DND-41 (cell line): ENCODE measurements around the gene SOCS3.

Source experiments
- ATAC-seq: fragments of 200-7000 bp; cut with Tn5 transposase; 3 replicates; pipeline ENCODE4 v1.9.1; 2021; ENCODE audit warnings: low read depth; ENCODE audit not compliant: insufficient read depth
- DNase-seq: peaks from one replicate; pipeline ENCODE4 v3.0.0-alpha.2; 2020
- H2AFZ ChIP-seq: 2 replicates; pipeline ENCODE4 v1.6.0; 2012; ENCODE audit warnings: low read depth, low read length
- H3K27ac ChIP-seq: 2 replicates; pipeline ENCODE4 v1.5.1; 2012; ENCODE audit warnings: low read length, inconsistent platforms
- H3K27me3 ChIP-seq: fragments of 200-600 bp; sonication (generic); 2 replicates; pipeline ENCODE4 v1.6.0; 2012; ENCODE audit warnings: low read length, mild to moderate bottlenecking, inconsistent platforms; ENCODE audit not compliant: insufficient read depth, poor library complexity
- H3K36me3 ChIP-seq: 2 replicates; pipeline ENCODE4 v1.5.1; 2012; ENCODE audit warnings: low read length, inconsistent platforms; ENCODE audit not compliant: insufficient read depth
- H3K4me1 ChIP-seq: 2 replicates; pipeline ENCODE4 v1.5.1; 2012; ENCODE audit warnings: mild to moderate bottlenecking, low read length; ENCODE audit not compliant: insufficient read depth
- H3K4me2 ChIP-seq: 2 replicates; pipeline ENCODE4 v1.6.0; 2012; ENCODE audit warnings: mild to moderate bottlenecking, moderate library complexity, low read length, inconsistent platforms; ENCODE audit not compliant: insufficient read depth
- H3K4me3 ChIP-seq, 2 experiments: fragments of 200-600 bp in 1 of 2; shearing (Covaris generic) in 1 of 2; 2 replicates each; pipeline ENCODE4 v1.5.1; 2012 to 2016; ENCODE audit warnings: inconsistent platforms in 2 of 2, low read length in 2 of 2, mild to moderate bottlenecking in 2 of 2, low read depth in 1 of 2, moderate library complexity in 1 of 2
- H3K79me2 ChIP-seq: 2 replicates; pipeline ENCODE4 v1.6.0; 2012; ENCODE audit warnings: low read length, inconsistent platforms; ENCODE audit not compliant: insufficient read depth
- H3K9ac ChIP-seq: 2 replicates; pipeline ENCODE4 v1.6.0; 2012; ENCODE audit warnings: low read depth, mild to moderate bottlenecking, inconsistent platforms, low read length, moderate library complexity
- H3K9me3 ChIP-seq: 2 replicates; pipeline ENCODE4 v1.5.1; 2012; ENCODE audit warnings: low read length, moderate library complexity, mild to moderate bottlenecking, inconsistent platforms; ENCODE audit not compliant: insufficient read depth, severe bottlenecking
- H4K20me1 ChIP-seq: 2 replicates; pipeline ENCODE4 v1.6.0; 2012; ENCODE audit warnings: low read length; ENCODE audit not compliant: insufficient read depth
- EZH2 ChIP-seq: IDR thresholded peaks from 3 replicates; pipeline ENCODE4 v1.6.1; 2012; ENCODE audit warnings: borderline replicate concordance, low read depth, mild to moderate bottlenecking, moderate library complexity, low read length, inconsistent platforms; ENCODE audit not compliant: severe bottlenecking
- TF ChIP-seq, protein P1 (sequence below): IDR thresholded peaks from 2 replicates; pipeline ENCODE4 v1.5.1; 2012; ENCODE audit warnings: borderline replicate concordance, low read length, moderate library complexity, mild to moderate bottlenecking; ENCODE audit not compliant: poor library complexity, severe bottlenecking; ENCODE audit errors: extremely low read depth

The SOCS3 gene

GRCh38 chr17:78366109-78366848 is 6.4 kb upstream of the SOCS3 start:
- Histone ChIP-seq H3K4me3 (no peak overlapping the region), H2AFZ (no peak overlapping the region), H3K27me3 (peaks cover 30% of the 10 kb centered on the region), H3K27ac (no peak overlapping the region), H3K79me2 (no peaks in the 10 kb centered on the region), H4K20me1 (no peaks in the 10 kb centered on the region), H3K36me3 (no peaks in the 10 kb centered on the region), H3K4me2 (no peak overlapping the region), H3K9me3 (no peaks in the 10 kb centered on the region), H3K9ac (no peak overlapping the region), H3K4me1 (no peaks in the 10 kb centered on the region)
- ATAC-seq (no peak), DNase-seq (no peak)
- TF ChIP-seq EZH2, result no peak
- TF ChIP-seq, protein P1, sequence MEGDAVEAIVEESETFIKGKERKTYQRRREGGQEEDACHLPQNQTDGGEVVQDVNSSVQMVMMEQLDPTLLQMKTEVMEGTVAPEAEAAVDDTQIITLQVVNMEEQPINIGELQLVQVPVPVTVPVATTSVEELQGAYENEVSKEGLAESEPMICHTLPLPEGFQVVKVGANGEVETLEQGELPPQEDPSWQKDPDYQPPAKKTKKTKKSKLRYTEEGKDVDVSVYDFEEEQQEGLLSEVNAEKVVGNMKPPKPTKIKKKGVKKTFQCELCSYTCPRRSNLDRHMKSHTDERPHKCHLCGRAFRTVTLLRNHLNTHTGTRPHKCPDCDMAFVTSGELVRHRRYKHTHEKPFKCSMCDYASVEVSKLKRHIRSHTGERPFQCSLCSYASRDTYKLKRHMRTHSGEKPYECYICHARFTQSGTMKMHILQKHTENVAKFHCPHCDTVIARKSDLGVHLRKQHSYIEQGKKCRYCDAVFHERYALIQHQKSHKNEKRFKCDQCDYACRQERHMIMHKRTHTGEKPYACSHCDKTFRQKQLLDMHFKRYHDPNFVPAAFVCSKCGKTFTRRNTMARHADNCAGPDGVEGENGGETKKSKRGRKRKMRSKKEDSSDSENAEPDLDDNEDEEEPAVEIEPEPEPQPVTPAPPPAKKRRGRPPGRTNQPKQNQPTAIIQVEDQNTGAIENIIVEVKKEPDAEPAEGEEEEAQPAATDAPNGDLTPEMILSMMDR, result no peak

GRCh38 chr17:78365561-78366108 is 5.8 kb upstream of the SOCS3 start:
- Histone ChIP-seq H3K9me3 (no peaks in the 10 kb centered on the region), H3K4me3 (no peak overlapping the region), H3K79me2 (no peaks in the 10 kb centered on the region), H2AFZ (no peak overlapping the region), H3K4me2 (no peak overlapping the region), H3K9ac (no peak overlapping the region), H3K36me3 (no peaks in the 10 kb centered on the region), H3K27ac (no peak overlapping the region), H3K27me3 (peaks cover 30% of the 10 kb centered on the region), H3K4me1 (peaks cover 4% of the 10 kb centered on the region), H4K20me1 (no peaks in the 10 kb centered on the region)
- no peak for TF ChIP-seq EZH2
- TF ChIP-seq, protein P1, result no peak
- ATAC-seq (no peak), DNase-seq (no peak)

DNA sequence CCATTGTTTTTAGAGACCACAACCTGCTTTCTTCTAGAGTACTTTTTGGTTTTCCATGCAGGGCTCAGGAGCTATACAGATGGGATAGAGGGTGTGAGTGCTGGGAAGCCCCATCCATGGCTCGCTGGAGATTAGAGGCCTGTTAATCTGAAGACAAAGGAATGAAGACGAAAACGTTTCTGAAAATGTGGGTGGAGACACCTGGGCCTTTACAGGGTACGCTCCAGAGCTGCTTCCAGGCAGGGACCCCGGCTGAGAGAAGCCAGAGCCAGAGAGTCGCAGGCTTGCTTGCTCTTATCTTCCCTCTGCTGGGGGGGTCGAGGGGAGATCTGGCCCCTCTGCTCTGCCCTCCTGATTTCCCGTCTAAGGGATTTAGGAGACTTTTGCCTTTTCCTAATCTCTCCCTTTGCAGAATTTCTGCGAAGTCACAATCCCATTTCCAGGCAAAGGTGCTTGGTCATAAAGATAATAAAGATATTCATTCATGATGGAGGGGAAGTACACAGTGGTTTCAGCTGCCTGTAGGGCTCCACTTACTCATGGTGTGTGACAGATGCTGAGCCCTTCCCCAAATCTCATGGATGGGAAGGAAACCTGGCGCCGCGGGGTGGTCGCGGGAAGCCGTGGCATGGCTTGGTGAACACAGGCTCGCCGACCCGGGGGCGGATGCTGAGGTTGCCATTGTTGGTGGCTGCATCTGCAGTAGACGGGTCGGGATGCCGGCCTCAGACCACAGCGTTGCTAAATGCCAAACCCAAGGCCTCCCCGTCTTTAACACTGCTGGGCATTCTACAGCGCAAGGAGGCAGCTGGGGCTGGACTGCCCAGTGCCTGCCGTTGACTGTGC is 4.8 kb upstream of the SOCS3 start:
- TF ChIP-seq EZH2, result no peak
- TF ChIP-seq, protein P1, result no peak
- no peak overlapping the region for H3K4me2 ChIP-seq
- H3K9ac ChIP-seq, result no peak overlapping the region
- no peak overlapping the region for H2AFZ ChIP-seq
- no peaks in the 10 kb centered on the region for H3K9me3 ChIP-seq
- H3K27ac ChIP-seq, result no peak overlapping the region
- DNase-seq (no peak), ATAC-seq (no peak)
- H3K4me3 ChIP-seq, result no peak overlapping the region
- peaks cover 10% of the 10 kb centered on the region for H3K4me1 ChIP-seq
- peaks cover 25% of the 10 kb centered on the region for H3K27me3 ChIP-seq
- H3K79me2 ChIP-seq, result no peaks in the 10 kb centered on the region
- no peaks in the 10 kb centered on the region for H3K36me3 ChIP-seq
- no peaks in the 10 kb centered on the region for H4K20me1 ChIP-seq
